ENCODE data around the gene PTPRM.
"Not testable (repeated sequence)": the region's sequence is repeated elsewhere in the genome, so short reads cannot be mapped to it uniquely, and the experiment has no call there.

The PTPRM gene

GRCh38 chr18:8423051-8423557 is 856.0 kb downstream of the PTPRM start:
- DNase-seq = no peak

GRCh38 chr18:8424481-8424880 is 857.4 kb downstream of the PTPRM start:
- DNase-seq = no peak

GRCh38 chr18:8424917-8425725 is 858.0 kb downstream of the PTPRM start:
- no peak for DNase-seq

DNA sequence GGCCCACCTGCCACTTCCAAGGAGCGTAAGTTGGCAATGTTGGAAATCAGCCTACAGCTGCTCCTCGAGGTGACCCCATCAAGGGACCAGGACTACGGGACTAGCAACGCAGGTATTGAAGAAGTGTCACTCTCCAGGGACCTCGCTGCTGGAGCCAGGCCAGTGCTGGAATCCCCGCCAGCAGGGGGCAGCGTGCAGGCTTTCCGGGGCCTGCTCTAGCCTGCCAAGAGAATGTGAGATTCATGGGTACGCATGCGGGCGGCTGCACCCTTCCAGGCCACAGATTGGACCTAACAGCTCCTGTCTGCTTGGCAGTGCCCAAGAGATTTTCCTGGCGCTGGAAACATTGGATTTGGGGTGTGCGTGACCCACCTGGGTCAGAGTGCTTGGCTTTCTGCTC is 859.3 kb downstream of the PTPRM start:
- no peak for DNase-seq

- no peak for DNase-seq
These were observed 860.2 kb downstream of the PTPRM start for GRCh38 chr18:8427339-8427738.

GRCh38 chr18:8428951-8429350 is 861.8 kb downstream of the PTPRM start:
- no peak for DNase-seq

- DNase-seq = no peak
These were observed 863.9 kb downstream of the PTPRM start for GRCh38 chr18:8431036-8431435.

DNA sequence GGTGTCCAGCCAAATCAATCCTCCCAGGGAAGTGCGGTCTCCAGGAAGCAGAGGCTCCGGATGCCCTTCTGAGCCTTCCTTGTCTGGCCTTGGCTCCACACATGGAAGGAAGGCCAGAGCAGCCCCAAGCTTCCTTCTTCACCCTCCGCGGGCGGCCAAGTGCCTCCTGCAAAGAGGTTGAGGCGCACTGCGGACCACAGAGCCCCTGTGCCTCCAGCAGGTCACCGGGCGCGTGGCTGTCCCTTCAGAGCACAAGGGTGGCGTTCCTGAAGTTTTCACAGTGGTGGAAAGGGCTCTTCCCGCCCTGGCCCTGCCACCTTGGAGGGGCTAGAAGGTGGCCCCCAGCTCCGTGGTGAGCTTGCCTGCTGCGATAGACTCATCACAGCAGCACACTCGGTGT is 866.2 kb downstream of the PTPRM start:
- no peak for DNase-seq

- no peak for DNase-seq
These were observed 866.7 kb downstream of the PTPRM start for GRCh38 chr18:8433771-8434170.

GRCh38 chr18:8435376-8435775 is 868.3 kb downstream of the PTPRM start:
- no peak for DNase-seq

- no peak for DNase-seq
These were observed 871.9 kb downstream of the PTPRM start for GRCh38 chr18:8439055-8439454.

GRCh38 chr18:8443505-8443904 is 876.4 kb downstream of the PTPRM start:
- DNase-seq = no peak

- not testable (repeated sequence) for DNase-seq
These were observed 879.8 kb downstream of the PTPRM start for GRCh38 chr18:8446936-8447335.

DNA sequence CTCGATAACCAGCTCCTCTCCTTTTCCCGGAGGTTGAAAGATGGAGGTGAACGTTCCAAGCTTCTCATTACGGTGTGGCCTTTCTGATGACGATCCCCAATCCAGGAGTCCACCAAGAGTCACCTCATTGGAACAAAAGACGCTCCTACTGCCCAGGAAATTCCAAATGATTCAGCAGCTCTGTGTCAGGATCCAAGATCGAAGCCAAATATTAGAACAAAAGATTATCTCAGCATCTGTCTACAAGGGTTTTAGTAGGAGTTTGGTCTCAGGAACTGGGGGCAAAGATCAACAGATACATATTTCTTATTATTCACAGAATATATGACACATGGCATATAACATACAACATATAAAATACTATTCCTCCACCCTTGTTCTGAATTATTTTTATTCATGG is 881.0 kb downstream of the PTPRM start:
- DNase-seq = no peak

GRCh38 chr18:8450013-8450412 is 882.9 kb downstream of the PTPRM start:
- DNase-seq = no peak

DNA sequence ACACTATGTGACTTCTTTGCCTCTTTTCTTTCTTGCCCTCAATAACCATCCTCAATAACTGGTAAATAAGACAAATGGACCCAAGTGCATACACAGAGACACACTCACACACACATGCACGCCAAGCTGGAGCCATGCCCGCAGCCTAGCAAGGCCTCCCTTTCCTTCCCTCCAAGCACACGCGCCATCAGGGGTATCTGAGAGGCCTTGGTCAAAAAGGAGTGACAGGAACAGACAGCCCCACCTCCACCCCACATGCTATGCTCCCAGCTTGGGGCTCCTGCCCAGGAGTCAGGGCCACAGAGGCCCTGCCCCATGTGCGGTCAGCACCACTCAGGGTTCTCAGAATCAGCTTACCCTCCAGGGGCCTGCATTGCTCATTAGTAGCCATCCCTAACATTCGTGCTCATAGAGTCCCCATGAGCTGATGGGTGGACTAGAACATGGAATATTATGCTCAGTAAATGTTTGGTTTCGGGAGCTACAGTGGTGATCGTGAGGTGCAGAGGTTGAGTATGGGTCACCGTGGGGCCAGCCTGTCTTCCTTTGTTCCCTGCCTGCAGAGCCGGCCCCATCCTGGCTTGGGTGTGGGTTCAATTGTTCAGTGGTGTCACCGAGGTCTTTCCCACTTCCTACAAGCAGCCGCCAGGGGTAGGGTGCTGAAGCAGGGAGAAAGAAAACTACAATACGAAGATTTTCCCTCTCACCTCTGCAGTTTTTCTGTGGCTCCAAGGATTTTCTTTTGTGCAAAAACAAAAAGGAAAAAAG is 884.0 kb downstream of the PTPRM start:
- no peak for DNase-seq

- no peak for DNase-seq
These were observed 886.4 kb downstream of the PTPRM start for GRCh38 chr18:8453528-8453927.

DNA sequence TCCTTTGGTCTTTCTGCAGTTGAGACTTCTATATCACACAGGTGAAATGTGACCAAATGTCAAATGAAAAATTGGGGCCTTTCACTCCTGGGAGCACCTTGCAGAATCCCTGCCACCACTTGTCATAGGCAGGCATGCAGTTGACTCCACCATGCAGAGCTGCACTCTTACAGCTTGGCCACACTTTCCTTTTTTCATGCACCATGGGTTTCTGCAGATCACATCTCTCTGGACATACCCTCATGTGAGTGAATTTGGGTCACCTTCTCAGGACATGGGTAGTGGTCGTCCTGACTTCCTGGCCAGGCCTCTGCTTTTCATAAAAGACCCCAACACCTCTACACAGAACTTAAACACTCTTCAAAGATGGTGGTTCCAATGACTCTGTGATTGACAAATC is 887.0 kb downstream of the PTPRM start:
- DNase-seq = no peak

DNA sequence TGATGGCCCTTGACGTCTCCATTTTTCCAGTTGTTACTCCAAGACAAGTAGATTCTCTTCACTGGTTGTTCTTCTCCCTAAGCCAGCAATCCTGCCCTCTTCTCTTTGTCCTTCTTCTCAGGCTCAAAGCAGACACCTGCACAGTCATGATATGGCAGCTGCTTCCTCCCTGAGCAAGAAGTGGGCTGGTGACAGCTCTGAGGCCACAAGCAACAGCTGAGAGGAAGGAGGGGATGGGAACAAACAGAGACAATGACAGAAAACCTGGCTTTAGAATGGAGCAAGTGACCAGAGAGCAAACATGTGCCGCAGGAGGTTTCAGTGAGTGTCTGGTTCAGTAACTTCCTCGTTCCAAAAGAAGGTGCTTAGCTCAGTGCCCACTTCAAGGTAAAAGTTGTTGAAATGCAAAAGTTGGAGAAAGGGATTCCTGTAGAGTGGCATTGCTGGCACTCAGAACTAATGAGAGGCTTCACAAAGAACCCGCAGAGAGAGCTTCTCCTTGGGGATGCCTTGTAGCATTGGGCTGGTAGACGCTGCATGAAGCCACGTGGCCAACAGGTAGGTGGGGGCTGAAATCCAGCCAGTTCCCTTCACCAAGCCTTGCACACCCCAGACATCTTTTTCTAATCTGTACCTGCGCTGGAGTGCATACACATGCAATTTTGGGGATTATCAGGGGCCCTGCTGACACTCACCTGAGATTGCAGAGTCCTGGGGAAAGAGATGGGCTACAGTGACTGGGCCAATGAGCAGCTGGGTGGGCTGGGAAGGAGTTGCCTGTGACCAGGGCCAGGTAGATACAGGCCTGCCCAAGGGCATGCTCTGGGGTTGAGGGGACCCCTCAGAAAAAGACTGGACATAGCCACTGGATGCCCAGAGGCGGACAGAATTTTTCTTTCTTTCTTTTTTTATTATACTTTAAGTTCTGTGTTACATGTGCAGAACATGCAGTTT is 888.8 kb downstream of the PTPRM start:
- DNase-seq = no peak

Measured in NCI-H774 (cell line).